Measurements from ENCODE around the gene ADGRE3.
"Not testable (repeated sequence)": the region's sequence is repeated elsewhere in the genome, so short reads cannot be mapped to it uniquely, and the experiment has no call there.

- TF ChIP-seq, protein P1, sequence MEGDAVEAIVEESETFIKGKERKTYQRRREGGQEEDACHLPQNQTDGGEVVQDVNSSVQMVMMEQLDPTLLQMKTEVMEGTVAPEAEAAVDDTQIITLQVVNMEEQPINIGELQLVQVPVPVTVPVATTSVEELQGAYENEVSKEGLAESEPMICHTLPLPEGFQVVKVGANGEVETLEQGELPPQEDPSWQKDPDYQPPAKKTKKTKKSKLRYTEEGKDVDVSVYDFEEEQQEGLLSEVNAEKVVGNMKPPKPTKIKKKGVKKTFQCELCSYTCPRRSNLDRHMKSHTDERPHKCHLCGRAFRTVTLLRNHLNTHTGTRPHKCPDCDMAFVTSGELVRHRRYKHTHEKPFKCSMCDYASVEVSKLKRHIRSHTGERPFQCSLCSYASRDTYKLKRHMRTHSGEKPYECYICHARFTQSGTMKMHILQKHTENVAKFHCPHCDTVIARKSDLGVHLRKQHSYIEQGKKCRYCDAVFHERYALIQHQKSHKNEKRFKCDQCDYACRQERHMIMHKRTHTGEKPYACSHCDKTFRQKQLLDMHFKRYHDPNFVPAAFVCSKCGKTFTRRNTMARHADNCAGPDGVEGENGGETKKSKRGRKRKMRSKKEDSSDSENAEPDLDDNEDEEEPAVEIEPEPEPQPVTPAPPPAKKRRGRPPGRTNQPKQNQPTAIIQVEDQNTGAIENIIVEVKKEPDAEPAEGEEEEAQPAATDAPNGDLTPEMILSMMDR (conservative IDR thresholded peaks at IDR 0.05; ENCODE audit: low read depth, low read length): not testable (repeated sequence)
- not testable (repeated sequence) for TF ChIP-seq POLR2A (IDR thresholded peaks at IDR 0.05; ENCODE audit: low read depth, low read length); RAD21 (IDR thresholded peaks at IDR 0.05; ENCODE audit: low read length); FOS (IDR thresholded peaks at IDR 0.05; ENCODE audit: low read depth, low read length); BHLHE40 (IDR thresholded peaks at IDR 0.05; ENCODE audit: low read depth, low read length); RCOR1 (IDR thresholded peaks at IDR 0.05; ENCODE audit: insufficient replicate concordance, low read length); MAZ (IDR thresholded peaks at IDR 0.05; ENCODE audit: borderline replicate concordance, low read depth, low read length); RFX5 (IDR thresholded peaks at IDR 0.05; ENCODE audit: low read depth, low read length); MAFK (IDR thresholded peaks at IDR 0.05; ENCODE audit: low read depth, low read length); NFE2L2 (IDR thresholded peaks at IDR 0.05; ENCODE audit: low read depth, low read length)
- TF ChIP-seq, protein P2, sequence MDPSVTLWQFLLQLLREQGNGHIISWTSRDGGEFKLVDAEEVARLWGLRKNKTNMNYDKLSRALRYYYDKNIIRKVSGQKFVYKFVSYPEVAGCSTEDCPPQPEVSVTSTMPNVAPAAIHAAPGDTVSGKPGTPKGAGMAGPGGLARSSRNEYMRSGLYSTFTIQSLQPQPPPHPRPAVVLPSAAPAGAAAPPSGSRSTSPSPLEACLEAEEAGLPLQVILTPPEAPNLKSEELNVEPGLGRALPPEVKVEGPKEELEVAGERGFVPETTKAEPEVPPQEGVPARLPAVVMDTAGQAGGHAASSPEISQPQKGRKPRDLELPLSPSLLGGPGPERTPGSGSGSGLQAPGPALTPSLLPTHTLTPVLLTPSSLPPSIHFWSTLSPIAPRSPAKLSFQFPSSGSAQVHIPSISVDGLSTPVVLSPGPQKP (IDR thresholded peaks at IDR 0.05; ENCODE audit: borderline replicate concordance, low read depth, low read length): not testable (repeated sequence)
These were observed 50.2 kb downstream of the ADGRE3 start for GRCh38 chr19:14624491-14624890.
